ENCODE data around the gene UNC5C.

Gene UNC5C

GRCh38 chr4:95394752-95395306 is 153.9 kb downstream of the UNC5C start:
- no peak for DNase-seq (ENCODE audit: low read depth)

DNA sequence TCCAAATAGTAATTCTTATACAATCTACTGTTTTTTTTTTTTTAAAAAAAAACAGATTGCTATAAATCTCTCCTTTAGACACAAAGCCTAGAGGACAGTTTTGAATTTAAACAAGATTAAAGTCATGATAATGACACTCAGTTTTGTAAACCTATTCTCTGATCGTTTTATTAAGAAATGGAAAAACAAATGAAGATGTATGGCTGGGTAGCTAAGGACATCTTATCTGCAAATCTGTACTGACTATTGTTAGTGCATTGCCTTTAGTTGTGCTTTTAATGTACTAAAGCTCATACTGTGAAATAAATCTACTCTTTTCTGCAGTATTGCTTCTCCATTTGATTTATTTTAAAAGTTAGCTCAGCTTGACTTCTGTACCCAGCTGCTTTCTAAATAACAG is 155.0 kb downstream of the UNC5C start:
- DNase-seq (ENCODE audit: low read depth): no peak

GRCh38 chr4:95388911-95389310 is 159.9 kb downstream of the UNC5C start:
- DNase-seq (ENCODE audit: low read depth): no peak

DNA sequence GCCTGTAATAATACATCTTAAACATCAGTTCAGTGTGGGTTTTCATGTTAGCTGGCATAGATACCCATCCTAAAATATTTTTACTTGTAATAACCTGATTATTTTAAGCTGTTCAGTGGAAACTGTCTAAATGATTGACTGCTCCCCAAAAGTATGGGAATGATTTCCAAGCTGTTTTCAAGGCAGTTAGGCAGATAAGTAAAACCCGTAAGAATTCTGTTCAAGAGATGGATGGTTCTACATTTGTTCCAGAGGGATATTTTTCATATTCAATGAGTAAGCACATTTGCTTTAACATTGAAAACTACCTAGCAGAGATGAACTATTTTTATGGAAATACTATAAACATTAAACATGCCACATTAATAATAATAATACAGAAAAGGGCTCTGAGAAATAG is 161.1 kb downstream of the UNC5C start:
- DNase-seq (ENCODE audit: low read depth): no peak

DNA sequence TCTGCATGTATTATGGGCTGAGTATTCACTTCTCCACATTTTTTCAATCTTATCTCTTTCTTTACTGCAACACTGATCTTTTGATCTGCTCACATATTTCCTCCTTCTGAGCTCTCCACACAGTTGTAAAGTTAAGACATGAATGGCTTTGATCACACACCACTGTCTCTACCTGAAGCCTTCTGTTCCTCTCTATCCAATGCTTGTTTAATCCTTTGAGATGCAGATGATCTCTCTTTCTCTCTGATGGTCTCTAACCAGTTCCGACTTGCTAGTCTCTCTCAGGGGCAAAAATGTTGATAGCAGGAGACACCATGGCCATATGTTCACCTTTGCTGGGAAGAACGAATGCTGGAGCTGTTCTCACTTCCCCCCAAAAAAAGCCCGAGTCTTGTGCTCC is 162.4 kb downstream of the UNC5C start:
- DNase-seq (ENCODE audit: low read depth): no peak

GRCh38 chr4:95381843-95382580 is 166.8 kb downstream of the UNC5C start:
- DNase-seq (ENCODE audit: low read depth): no peak

GRCh38 chr4:95379633-95380032 is 169.1 kb downstream of the UNC5C start:
- no peak for DNase-seq (ENCODE audit: low read depth)

GRCh38 chr4:95377366-95377900 is 171.3 kb downstream of the UNC5C start:
- DNase-seq (ENCODE audit: low read depth): no peak

DNA sequence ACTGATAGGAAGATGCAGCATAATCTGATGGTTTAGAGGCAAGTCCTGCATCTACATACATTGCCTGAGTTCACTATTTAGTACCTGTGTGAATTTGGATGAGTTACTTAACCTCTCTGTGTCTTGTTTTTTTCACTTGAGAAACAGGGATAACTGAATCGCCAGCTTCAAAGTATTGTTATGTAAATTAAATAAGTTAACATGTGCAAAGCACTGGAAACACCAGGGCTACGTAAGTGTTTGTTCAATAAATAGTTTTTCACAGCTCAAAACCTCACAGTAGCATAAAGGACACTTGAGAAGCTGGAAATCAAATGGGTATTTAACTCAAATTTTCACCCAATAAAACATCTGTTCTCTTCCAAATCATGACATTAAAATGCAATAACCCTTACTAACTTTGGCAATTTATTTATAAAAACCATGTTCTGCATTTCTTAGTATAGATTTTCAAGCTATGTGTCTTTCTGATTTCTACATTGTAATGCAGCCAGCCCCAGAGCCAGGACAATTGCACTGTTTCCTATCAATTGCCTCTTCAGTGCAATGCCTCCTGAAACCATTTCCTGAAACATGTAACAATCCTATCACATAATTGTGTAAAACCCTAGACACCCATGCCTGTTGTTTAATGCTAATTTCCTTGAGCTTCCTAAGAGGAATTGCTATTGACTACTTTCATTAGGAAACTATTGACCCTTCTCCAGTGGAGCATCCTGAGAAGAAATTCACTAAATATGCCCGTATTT is 177.1 kb downstream of the UNC5C start:
- DNase-seq (ENCODE audit: low read depth): no peak

DNA sequence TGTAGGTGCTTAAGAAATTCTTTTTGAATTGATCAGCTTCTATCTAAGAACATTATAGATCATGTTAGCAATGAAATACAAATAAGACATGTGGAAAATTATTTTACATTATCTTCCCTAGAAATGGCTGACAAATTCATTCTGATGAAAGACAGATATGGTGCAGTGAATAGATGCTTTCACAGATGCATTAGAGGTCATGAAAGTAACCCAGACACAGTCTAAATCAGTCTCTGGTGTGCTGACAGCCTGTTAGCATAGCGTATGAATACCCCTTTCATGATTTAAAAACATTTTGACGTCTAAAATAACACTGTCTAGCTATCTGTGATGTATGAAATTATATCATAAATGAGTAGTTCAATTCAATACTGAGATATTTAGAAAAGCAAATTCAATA is 180.9 kb downstream of the UNC5C start:
- DNase-seq (ENCODE audit: low read depth): no peak

GRCh38 chr4:95363966-95364365 is 184.8 kb downstream of the UNC5C start:
- DNase-seq (ENCODE audit: low read depth): no peak

DNA sequence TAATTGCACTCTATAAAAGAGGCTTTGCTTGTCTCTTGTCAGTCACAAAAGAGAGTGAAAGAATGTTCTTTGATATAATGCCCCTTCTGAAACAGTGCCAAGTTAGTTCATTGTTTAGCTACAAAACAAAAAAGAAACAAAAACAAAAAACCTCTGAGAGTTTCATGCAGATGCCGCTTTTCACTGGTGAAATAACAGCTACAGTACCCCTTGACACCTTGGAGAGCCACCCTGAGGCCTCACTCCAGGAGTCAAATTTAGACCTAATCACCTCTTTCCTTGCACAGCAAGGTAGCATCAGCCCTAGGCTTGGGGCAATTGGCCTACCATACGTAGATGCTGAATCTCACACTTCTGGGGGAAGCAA is 185.2 kb downstream of the UNC5C start:
- no peak for DNase-seq (ENCODE audit: low read depth)

- no peak for DNase-seq (ENCODE audit: low read depth)
Observed at GRCh38 chr4:95362906-95363558, 185.7 kb downstream of the UNC5C start.

GRCh38 chr4:95362066-95362465 is 186.7 kb downstream of the UNC5C start:
- DNase-seq (ENCODE audit: low read depth): no peak

DNA sequence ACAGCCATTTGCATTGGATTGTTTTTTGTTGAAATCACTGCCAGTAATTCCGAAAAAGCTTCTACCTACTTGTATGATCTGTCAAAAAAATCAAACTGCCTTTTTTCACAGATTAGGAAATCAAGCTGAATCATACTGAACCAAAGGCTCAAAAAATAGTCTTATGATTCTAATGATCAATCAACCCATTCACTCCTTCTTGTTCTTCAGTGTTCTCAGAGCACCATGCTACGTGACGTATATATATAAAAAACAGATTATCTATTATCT is 187.1 kb downstream of the UNC5C start:
- DNase-seq (ENCODE audit: low read depth): no peak

- DNase-seq (ENCODE audit: low read depth): no peak
Observed at GRCh38 chr4:95360906-95361695, 187.7 kb downstream of the UNC5C start.

- DNase-seq (ENCODE audit: low read depth): no peak
Observed at GRCh38 chr4:95360256-95360903, 188.4 kb downstream of the UNC5C start.

DNA sequence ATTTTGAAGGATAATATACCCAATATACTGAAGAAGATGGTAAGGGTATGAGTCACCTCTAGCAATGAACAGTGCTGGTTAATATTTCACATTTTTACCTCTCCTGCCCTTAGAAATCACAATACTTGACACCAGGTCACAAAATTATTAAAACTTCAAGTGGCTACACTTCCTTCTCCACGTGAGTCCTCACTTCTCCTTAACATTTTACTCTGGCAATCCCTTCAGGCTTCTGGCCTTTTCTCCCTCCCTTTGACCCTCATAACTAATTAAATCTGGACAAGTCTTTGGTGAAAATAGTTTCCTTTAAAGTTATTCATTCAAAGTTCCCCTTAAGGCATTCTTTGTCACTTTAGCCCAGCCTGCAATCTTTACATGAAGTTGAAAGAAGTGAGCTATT is 190.4 kb downstream of the UNC5C start:
- DNase-seq (ENCODE audit: low read depth): no peak

GRCh38 chr4:95355021-95355420 is 193.8 kb downstream of the UNC5C start:
- DNase-seq (ENCODE audit: low read depth): no peak

DNA sequence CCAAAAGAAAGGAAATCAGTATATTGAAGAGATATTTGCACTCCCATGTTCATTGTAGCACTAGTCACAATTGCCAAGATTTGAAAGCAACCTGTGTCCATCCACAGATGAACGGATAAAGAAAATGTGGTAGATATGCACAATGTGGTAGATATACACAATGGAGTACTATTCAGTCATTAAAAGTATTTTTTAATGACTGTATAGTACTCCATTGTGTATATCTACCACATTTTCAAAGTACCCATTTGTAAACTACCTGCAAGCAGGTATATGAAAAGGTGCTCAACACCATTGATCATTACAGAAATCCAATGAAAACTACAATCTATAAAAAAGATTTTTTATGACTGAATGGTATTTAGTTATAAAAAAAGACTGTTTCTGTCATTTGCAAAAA is 200.4 kb downstream of the UNC5C start:
- DNase-seq (ENCODE audit: low read depth): no peak

GRCh38 chr4:95343235-95343634 is 205.5 kb downstream of the UNC5C start:
- DNase-seq (ENCODE audit: low read depth): no peak

- DNase-seq (ENCODE audit: low read depth): no peak
Observed at GRCh38 chr4:95340191-95340590, 208.6 kb downstream of the UNC5C start.

Measured in fibroblast of gingiva (primary cell).